GM15510 (cell line): ENCODE measurements around the gene NXT2.
A peak's percentile ranks its signal among the peaks of the same experiment; 100 is the strongest.

Experiments
- POLR2A ChIP-seq: IDR thresholded peaks from 3 replicates; pipeline ENCODE4 v1.6.1; 2011; ENCODE audit warnings: borderline replicate concordance; ENCODE audit not compliant: insufficient read length; ENCODE audit errors: extremely low read depth

The NXT2 gene

GRCh38 chrX:109536439-109537323, at the start of gene NXT2:
TSS of gene NXT2 (plus strand) at chrX:109536844. CDS start at chrX:109537007, 163 bp downstream.
- peak; percentile 78 for TF ChIP-seq POLR2A

- no peak for TF ChIP-seq POLR2A
Observed at GRCh38 chrX:109487640-109488039, 49.0 kb upstream of the NXT2 start.

GRCh38 chrX:109489174-109489573, 47.5 kb upstream of the NXT2 start:
- TF ChIP-seq POLR2A: no peak

GRCh38 chrX:109498434-109498833, 38.2 kb upstream of the NXT2 start:
- no peak for TF ChIP-seq POLR2A

GRCh38 chrX:109501176-109501575, 35.5 kb upstream of the NXT2 start:
- TF ChIP-seq POLR2A: no peak

GRCh38 chrX:109508915-109509314, 27.7 kb upstream of the NXT2 start:
- no peak for TF ChIP-seq POLR2A

GRCh38 chrX:109511113-109511512, 25.5 kb upstream of the NXT2 start:
- no peak for TF ChIP-seq POLR2A

GRCh38 chrX:109519001-109519400, 17.6 kb upstream of the NXT2 start:
- no peak for TF ChIP-seq POLR2A

GRCh38 chrX:109533005-109533404, 3.6 kb upstream of the NXT2 start:
- TF ChIP-seq POLR2A: no peak

- TF ChIP-seq POLR2A: no peak
Observed at GRCh38 chrX:109533631-109534030, 3.0 kb upstream of the NXT2 start.

GRCh38 chrX:109534933-109535332, 1.7 kb upstream of the NXT2 start:
- TF ChIP-seq POLR2A: no peak

GRCh38 chrX:109535578-109535977, 1.1 kb upstream of the NXT2 start:
- TF ChIP-seq POLR2A: no peak

- TF ChIP-seq POLR2A: no peak
Observed at GRCh38 chrX:109537324-109537665, 651 bp downstream of the NXT2 start.

- no peak for TF ChIP-seq POLR2A
Observed at GRCh38 chrX:109553862-109554261, 17.2 kb downstream of the NXT2 start.

GRCh38 chrX:109577055-109577454, 40.4 kb downstream of the NXT2 start:
- TF ChIP-seq POLR2A: no peak

- no peak for TF ChIP-seq POLR2A
Observed at GRCh38 chrX:109578916-109579315, 42.3 kb downstream of the NXT2 start.

- TF ChIP-seq POLR2A: no peak
Observed at GRCh38 chrX:109585488-109585887, 48.8 kb downstream of the NXT2 start.

GRCh38 chrX:109590176-109590575, 53.5 kb downstream of the NXT2 start:
- TF ChIP-seq POLR2A: no peak
